Muscle of arm (tissue), 12 donors: ENCODE measurements around the gene ARHGEF28. TPM values are rescaled to one million over a fixed set of nuclear protein-coding genes. Genes with fewer than 3 reads are reported as not detected.

Experiments used
- DNase-seq: peaks from one replicate; pipeline ENCODE4 v3.0.0-alpha.2; 2013
- polyA plus RNA-seq, 12 donors: library from polyadenylated mRNA; unstranded; fragments of 120-200 nt; gene quantifications; one replicate each; pipeline ENCODE4 v1.2.1, GENCODE V29; 2013; ENCODE audit not compliant: insufficient read length in 12 of 12

Gene ARHGEF28
- polyA plus RNA-seq, 12 donors, result 2.0 to 13.4 (median 4.1) TPM; not detected in 1

GRCh38 chr5:73900566-73900965, 274.6 kb downstream of the ARHGEF28 start:
- no peak for DNase-seq

- DNase-seq, result no peak
Measured at GRCh38 chr5:73901043-73901442, 275.0 kb downstream of the ARHGEF28 start.

- no peak for DNase-seq
Measured at GRCh38 chr5:73901455-73901854, 275.5 kb downstream of the ARHGEF28 start.

GRCh38 chr5:73902327-73903051, 276.5 kb downstream of the ARHGEF28 start:
- peak; percentile 73 for DNase-seq

GRCh38 chr5:73903169-73903568, 277.2 kb downstream of the ARHGEF28 start:
- DNase-seq, result no peak

GRCh38 chr5:73906277-73906676, 280.3 kb downstream of the ARHGEF28 start:
- DNase-seq, result no peak

GRCh38 chr5:73907164-73907563, 281.2 kb downstream of the ARHGEF28 start:
- no peak for DNase-seq

- DNase-seq, result no peak
Measured at GRCh38 chr5:73908395-73908794, 282.4 kb downstream of the ARHGEF28 start.

GRCh38 chr5:73908846-73909245, 282.9 kb downstream of the ARHGEF28 start:
- DNase-seq, result no peak

- DNase-seq, result no peak
Measured at GRCh38 chr5:73909474-73909873, 283.5 kb downstream of the ARHGEF28 start.

GRCh38 chr5:73911761-73912393, 285.9 kb downstream of the ARHGEF28 start:
- no peak for DNase-seq

- DNase-seq, result no peak
Measured at GRCh38 chr5:73912821-73913271, 286.9 kb downstream of the ARHGEF28 start.

GRCh38 chr5:73913971-73914370, 288.0 kb downstream of the ARHGEF28 start:
- no peak for DNase-seq

- no peak for DNase-seq
Measured at GRCh38 chr5:73915345-73915744, 289.3 kb downstream of the ARHGEF28 start.

GRCh38 chr5:73917433-73917832, 291.4 kb downstream of the ARHGEF28 start:
- DNase-seq, result no peak

GRCh38 chr5:73917891-73918290, 291.9 kb downstream of the ARHGEF28 start:
- no peak for DNase-seq

- DNase-seq, result no peak
Measured at GRCh38 chr5:73918791-73919221, 292.8 kb downstream of the ARHGEF28 start.

- DNase-seq, result no peak
Measured at GRCh38 chr5:73921741-73922140, 295.7 kb downstream of the ARHGEF28 start.

GRCh38 chr5:73922224-73922623, 296.2 kb downstream of the ARHGEF28 start:
- DNase-seq, result no peak

GRCh38 chr5:73922875-73923557, 297.0 kb downstream of the ARHGEF28 start:
- DNase-seq, result no peak

GRCh38 chr5:73928476-73929070, 302.6 kb downstream of the ARHGEF28 start:
- DNase-seq, result no peak

GRCh38 chr5:73935719-73936118, 309.7 kb downstream of the ARHGEF28 start:
- no peak for DNase-seq
